ENCODE results near the gene FMNL2.
A peak's percentile ranks its signal among the peaks of the same experiment; 100 is the strongest.
"Not testable (repeated sequence)": the region's sequence is repeated elsewhere in the genome, so short reads cannot be mapped to it uniquely, and the experiment has no call there.

FMNL2 gene

DNA sequence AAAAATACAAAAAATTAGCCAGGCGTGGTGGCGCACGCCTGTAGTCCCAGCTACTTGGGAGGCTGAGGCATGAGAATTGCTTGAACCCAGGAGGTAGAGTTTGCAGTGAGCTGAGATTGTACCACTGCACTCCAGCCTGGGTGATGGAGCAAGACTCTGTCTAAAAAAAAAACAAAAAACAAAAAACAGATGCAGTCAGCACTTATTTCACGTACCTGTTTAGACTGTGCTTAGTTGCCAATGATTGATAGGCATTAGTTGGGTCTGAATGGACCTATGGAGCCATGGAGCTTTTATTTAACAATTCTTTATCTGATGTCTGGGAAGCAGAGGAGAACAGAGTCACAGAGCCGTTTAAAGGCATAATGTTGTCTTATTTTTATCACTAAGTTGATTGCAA, 139.5 kb downstream of the FMNL2 start:
- not testable (repeated sequence) for DNase-seq

DNA sequence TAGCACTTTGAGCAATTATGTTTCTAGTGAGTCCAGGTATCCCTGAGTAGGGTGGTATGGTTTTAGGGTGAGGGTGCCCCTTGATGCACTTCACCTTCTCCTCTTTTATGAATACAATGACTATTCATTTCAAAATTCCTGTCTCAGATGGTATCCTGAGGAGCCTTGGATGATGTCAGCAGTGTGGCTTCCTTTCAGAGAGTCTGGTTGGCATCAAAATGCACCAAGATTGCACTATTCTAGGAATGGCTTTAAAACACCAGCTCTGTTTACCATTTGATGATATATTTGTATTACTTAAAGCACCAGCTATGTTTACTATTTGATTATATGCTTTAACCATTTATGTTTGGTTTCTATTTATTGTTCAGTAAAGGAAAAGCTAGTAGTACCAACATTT, 141.0 kb downstream of the FMNL2 start:
- no peak for DNase-seq

DNA sequence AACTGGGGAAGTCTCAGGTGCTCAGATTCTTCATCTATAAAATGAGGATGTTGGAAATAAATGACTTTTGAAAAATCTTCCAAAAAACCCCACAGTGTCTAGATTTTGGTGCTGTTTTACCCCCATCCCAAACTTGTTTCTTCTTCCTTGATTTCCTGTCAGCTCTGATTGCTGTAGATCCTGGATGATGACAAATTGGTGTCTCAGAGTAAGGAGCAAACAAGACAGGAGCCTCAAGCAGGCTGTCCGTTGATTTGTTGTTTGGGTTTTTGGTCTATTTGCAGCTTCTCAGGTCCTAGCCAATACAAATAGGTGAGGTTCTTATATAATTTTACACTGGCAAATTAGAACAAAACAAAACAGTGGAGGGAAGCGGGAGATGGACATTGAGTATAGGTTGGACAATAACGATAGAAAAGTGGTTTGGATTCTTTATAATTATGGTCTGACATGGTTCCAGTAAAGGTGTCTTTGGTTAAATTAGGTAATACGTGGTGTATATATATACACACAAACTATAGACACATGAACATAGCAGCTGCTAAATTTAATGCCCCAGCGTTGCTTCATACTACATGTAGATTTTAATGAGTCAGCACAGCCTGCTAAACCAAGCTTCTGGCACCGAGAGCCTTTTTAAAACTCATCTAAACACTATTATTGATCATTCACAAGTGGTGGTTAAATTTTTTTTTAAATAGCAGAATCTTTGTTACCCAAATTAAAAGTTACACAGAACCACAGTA, 142.5 kb downstream of the FMNL2 start:
- no peak for DNase-seq

DNA sequence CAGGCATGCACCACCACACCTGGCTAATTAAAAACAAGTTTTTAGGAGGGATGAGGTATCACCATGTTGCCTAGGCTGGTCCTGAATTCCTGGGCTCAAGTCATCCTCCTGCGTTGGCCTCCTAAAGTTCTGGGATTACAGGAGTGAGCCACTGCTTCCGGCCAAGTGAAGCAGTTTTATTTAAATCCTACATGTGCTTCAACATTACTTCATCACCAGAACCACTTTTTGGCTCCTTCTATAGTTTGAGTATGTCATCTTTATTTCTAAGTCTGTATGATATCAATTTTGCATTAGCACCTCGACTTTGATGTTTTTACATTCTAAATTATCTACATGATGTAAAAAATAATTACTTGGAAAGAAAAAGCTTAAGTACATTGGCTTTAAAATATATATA, 144.3 kb downstream of the FMNL2 start:
- no peak for DNase-seq

DNA sequence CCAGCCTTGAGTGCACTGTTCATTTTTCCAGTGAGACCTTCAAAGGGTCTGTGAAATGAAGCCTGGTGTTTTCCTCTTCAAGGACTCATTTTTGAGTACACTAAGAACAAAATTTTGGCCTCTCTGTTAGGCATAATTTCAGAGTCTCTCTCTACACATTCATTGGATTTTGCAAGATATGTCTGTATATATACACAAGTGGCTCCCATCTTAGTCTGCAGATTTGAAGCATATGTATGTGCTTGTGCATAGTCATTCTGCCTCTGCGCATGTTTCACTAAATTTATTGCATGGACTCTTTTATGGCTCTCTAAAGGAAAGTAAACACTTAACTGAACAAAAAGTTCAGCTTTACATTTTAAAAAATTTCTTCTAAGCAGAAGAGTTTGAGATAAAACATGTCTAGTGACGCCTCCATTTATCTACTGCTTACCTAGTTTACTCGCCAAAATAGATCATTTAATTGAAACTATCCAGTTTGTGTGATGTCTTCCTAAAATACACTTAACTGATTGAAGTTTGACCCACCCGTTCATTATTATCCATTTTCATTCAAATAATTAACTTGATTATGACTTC, 145.9 kb downstream of the FMNL2 start:
- DNase-seq = no peak

DNA sequence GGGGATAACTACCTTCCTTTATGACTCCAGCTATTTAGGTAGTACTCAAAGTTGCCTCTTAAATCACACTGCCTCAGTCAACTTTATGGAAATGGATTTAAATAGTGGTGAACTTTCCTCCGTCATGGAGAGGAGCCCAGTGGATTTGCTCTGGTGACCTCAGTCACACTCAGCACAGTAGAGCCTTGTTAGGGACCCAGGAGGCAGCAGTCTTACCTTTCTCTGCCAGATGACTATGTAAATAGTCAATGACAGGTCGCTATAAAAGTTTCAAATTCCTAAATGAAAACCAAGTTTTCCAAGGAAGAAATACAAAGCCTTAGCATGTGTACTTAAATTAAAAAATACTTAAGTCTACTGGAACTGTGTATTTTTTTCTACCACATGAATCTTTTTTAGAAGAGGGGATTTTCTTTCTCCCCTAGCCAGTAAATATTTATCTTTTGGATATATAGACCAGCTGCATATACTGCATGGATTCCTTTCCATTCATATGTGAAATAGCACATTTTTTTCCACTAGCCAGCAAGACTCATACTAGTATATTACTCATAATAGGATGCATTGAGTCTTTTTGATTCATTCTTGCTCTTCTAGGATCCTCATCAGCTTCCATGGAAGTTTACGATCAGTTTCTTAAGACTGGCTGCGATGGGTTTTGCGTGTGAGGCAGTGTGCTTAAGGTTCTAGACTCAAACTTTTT, 147.1 kb downstream of the FMNL2 start:
- DNase-seq = no peak

DNA sequence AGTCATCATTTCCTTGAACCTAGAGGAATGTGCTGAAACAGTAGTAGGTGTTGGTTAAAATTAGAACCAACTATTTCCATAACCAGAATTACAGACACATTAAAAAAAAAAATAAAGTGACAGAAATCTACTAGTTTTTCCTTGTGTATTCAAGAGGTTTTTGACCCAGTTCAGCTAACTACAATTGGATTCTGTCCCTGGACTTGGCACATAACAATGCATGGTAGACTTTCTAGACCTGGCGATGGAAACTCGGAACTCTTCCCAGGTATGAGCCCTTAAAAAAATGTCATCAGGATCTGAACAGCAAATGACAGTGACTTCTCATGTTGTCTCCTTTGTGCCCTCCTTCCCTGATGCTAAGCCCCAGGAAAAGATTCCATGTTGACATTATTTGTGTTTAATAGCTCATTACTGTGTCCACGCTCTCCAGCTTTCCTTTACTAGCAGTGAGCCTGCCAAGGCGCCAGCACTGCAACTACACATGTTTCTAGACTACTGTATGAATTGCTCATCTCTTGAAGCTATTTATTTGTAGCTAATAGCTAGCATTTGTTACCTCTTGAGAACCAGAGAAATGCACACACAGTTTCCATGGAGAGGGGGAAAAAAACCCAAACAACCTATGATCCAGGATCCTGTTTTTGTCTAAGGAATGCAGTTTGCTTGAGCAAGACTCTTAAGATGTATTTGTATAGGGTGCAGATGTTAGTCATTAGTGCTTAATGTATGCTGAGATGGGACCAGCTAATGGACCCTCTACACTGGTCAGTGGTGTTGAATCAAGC, 148.5 kb downstream of the FMNL2 start:
- no peak for DNase-seq

DNA sequence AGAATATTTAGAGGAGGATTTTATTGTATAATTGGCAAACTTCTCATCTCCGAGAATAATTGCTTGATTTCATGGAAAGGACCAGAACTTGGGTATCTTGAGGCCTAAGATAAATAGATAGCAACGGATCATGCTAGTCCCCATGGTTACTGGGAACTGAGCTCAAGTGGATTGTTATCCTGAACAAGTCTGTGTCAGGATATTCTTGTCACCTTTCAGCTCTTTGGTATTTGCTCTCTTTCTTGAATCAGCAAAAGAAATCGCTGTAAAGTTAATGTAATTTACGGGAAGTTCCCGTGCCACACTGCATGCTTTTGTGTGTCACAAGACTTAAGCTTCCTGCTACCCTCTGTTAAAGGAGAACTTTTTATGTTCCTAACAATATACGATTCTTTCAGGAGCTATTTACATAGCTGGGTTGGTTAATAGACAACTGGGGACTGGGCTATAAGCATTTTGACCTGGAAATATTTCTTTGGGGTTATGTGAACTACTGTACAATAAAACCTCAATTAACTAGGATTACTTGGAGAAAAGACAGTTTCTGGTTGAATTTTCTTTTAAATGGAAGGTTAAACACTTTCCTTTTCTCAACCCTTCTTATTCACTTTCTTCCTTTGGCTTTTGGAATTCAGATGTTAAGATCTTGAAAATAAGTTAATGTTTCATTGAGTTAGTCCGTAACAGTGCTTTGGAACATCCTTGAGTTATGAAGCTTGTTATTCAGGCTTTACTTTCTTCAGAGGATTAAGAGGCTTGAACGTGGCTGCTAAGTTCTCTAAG, 151.2 kb downstream of the FMNL2 start:
- DNase-seq = peak in 1 of 2 donors; percentile 45

DNA sequence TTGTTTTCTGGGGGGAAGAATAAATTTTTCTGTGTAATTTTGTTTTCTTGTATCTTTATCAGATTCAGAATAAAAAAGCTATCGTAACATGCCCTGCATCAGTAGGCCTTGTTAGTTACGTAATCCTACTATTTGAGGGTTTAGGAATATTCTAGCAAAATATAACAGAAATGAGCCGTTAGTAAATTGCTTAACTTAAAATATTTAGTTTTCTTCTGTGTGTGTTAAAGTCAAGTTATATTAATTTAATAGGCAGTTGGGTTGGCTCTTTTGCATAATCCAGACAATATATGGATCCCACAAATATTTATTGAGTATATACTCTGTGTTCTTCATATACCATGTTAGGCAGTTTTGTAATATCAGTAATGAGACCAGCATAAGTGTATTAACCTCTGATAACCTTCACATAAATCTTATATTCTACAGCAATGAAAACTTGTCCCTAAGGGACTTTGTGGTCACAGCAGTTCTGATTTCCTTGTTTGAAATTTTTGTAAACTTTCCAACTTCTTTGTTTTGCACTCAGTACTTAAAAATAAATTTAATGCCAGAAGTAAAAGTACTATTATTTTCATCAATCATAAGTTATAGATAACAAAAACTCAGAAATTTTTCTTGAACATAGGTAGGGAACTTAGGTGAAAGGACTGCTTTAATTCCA, 151.9 kb downstream of the FMNL2 start:
- no peak for DNase-seq

DNA sequence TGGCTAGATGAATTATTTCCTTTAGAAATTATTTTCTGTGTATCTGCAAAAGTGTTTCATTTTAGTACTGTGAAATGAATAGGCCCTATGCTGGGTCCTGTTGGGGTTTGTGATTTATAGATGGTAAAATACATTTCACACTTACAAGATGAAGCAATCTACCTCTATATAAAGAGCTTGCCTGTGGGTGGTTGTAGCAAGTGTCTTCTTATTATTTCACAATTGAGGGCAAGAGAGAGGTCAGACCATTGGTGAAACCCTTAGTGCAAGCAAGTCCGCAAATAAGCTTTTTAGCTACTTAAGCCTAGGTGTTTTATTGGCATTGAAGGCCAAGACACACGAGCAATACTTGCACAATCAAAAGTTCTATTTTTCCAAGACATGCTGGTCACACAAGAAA, 153.1 kb downstream of the FMNL2 start:
- no peak for DNase-seq

DNA sequence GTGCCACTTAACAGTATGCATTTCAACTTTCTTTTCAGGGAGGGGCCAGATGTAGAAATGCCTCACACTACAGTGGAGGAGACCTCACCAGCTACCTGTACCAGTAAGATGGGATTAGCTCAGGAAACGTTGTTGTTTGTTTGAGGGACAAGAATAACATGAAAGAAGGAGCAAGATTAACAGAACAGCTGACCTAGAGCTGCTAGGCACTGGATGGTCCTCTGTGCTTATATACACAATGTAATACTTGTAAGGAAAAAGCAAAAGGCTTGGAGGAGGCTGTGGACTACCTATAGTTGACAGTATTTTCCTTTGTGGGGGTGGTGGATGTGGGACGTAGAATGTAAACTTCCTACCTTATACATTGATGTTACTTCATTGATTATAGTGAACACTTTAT, 154.4 kb downstream of the FMNL2 start:
- DNase-seq = no peak

DNA sequence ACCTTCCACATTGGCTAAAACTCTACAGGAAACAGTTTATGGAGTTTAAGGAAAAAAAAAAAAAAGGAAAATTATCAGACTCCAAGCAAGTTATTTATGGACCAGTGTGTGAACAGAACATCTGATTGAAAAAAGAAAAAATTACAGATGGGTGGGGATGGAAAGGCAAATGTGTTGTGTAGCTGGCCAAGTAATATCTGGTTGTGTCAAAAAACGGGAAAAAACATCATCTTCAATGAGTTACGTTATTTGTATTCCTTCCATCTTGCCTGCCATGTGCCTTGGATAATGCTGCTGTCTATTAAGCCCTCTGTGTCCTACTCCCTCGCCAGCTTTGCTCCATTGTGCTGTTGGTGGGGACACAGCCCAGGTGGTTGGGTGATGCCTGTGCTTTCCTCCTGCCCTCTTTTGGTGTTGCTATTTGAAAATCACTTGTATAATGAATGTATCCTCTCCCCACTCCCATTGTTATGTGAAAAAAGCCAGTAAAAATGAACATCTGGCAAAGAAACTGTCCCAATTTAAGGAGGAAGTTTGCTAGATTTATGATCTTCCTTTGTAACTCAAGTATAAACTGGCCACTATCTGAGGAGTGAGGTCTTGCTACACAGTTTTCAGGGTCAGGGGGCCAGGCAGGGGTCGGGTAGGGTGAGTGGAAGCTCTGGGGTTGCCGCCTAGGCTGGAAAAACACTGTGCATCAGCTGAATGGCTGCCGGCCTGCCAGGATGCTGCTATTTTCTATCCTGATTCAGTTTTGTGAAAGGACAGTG, 155.9 kb downstream of the FMNL2 start:
- DNase-seq = peak; percentile 63 to 65

DNA sequence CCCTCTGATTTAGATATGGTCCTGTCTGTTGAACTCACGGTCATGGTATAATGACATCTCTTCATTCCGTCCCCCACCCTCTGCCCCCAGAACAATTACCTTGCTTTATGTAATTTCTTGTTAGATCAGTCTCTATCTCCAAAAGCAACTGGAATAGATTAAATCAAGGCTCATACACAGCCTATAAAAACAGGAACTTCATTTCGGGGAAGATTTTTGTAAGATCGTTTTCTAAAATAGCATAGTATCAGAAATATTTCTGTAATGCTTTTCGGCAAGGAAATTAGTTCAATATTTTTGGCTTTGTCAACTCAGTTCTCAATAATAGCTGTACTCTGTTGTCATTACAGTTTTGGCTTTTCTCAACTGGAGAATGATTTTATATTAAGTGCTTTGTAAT, 157.2 kb downstream of the FMNL2 start:
- no peak for DNase-seq

DNA sequence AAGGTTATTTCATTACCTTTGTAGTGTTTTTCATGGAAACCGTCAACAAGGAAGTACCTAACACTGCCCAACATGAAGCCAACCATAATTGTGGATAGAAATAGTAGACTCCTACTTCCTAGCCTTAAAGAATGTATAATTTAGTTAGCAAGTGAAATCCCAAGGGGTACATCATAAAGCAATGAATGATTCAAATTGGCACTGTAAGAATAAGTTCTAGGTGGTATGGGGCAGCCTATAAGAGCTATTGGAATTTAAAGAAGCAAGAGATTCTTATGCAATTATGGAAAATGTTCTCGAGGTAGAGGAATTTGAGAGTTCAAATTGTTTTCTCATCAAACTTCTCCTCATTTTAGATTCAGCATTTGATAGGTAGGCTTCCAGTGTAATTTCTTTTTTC, 157.9 kb downstream of the FMNL2 start:
- DNase-seq = no peak

DNA sequence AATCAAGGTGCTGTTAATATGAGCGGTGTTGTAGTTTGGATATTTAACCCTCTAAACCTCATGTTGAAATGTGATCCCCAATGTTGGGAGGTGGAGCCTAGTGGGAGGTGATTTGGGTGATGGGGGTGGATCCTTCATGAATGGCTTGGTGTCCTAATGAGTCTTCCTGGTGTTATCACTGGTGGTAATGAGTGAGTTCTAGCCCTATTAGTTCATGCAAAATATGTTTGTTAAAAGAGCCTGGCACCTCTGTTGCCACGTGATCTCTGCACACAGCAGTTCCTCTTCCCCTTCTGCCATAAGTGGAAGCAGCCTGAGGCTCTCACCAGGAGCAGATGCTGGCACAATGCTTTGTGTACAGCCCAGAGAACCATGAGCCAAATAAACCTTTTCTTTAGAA, 158.4 kb downstream of the FMNL2 start:
- no peak for DNase-seq

DNA sequence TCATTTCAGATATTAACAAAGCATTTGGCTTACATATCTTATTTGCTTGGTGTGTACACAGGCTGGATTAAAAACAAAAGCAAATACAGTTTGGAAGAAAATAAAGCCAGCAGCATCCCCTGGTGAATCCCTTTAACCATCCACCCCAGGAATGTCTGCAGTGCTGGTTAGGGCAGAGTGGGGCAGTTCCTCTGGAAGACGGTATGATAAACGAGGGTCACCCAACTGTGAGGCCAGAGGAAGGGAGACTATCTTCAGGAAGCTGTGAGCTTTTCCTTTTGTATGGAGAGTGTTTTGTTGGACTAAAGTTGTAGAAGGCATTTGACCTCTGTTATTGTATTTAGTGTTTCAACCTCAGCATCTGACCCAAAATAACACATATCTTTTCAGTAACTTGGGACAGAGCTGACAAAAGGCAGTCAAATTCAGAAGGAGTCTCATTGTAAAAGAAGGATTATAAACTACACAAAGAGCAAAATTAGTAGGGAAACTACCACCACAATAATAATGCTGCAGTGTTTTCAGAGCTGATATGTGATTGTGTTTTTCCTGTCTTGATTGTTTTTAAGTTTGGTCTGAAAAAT, 159.1 kb downstream of the FMNL2 start:
- DNase-seq = no peak

DNA sequence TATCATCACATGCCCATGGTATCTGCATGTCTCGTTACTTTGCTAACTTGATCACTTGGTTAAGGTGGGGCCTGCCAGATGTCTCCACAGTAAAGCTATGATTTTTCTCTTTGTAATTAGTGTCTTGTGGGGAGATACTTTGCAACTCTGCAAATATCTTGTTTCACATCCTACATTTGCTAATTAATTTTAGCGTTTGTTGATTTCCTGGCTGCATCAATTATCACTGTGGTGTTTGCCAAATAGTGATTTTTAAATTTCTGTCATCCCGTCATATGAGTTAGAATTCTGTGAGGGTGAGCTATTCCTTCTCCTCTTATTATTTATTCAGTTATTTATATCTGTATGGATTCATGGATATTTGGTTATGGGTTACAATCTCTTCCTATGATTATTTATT, 161.4 kb downstream of the FMNL2 start:
- no peak for DNase-seq

DNA sequence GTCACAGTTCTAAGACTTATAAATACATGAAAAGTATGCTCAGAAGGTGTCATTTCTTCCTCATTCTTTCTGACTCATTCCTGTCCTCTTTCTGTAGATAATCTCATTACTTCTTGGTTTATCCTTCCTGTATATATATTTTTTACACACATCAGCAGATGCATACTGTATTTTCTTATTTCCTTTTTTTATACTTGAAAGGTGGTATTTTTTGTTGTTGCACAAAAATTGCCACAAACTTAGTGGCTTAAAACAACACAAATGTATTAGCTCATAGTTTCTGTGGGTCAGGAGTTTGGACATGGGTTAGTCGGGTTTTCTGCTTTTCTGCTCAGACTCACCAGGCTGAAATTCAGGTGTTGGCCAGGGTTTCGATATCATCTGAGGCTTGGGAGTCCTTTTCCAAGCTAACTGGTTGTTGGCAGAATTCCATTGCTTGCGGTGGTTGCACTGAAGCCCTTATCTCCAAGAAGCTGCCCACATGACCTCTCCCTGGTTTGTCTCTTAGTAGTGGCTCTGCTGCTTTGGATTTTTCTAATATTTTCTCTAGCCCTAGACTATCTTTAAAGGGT, 162.6 kb downstream of the FMNL2 start:
- DNase-seq = no peak

DNA sequence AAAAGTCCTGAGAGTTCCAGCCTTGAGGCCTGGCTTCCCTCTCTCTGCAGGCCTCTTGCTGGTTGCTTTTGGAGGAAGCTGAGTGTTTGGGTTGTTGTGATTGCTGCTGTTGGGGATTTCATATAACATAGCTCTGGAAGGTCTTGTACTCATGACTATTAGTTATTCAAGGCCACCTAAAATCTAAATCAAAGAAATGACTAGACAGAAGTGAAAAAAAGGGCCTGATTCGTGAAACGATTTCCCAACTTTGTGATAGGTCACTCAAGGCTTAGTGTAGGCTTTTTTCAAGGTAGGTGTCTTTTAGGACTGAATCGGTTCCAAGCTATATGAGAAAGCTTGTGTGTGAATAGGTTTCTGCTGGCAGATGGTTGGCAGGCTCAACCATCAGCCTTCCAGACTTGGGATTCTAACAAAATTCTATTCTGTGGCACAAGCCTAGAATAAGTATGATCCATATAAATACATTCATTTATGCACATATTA, 164.4 kb downstream of the FMNL2 start:
- no peak for DNase-seq

Measured in hippocampal formation (tissue), 2 donors.